Activated CD4-positive, alpha-beta T cell treated with anti-CD3 and anti-CD28 coated beads, Interleukin-10, Interleukin-2, amounts not matched to agents 100 ng/mL and 50 ng/mL, durations not matched to agents 16 hours and 8 hours (primary cell): ENCODE data around the gene PALM2AKAP2.

Source experiments
- DNase-seq: peaks from one replicate; pipeline ENCODE4 v3.0.0-alpha.2; 2020

Gene PALM2AKAP2

GRCh38 chr9:109775516-109775915 is 4.5 kb upstream of the PALM2AKAP2 start:
- DNase-seq: no peak

- no peak for DNase-seq
These were observed 3.6 kb upstream of the PALM2AKAP2 start for GRCh38 chr9:109776391-109776790.

GRCh38 chr9:109780453-109781033 is 545 bp downstream of the PALM2AKAP2 start:
- DNase-seq: no peak

GRCh38 chr9:109781086-109781485 is 1.1 kb downstream of the PALM2AKAP2 start:
- DNase-seq: no peak

- DNase-seq: no peak
These were observed 1.7 kb downstream of the PALM2AKAP2 start for GRCh38 chr9:109781541-109782197.

- DNase-seq: no peak
These were observed 7.7 kb downstream of the PALM2AKAP2 start for GRCh38 chr9:109787735-109788134.

GRCh38 chr9:109789556-109789955 is 9.6 kb downstream of the PALM2AKAP2 start:
- no peak for DNase-seq

GRCh38 chr9:109789971-109790370 is 10.0 kb downstream of the PALM2AKAP2 start:
- no peak for DNase-seq

- DNase-seq: no peak
These were observed 11.1 kb downstream of the PALM2AKAP2 start for GRCh38 chr9:109791003-109791677.

GRCh38 chr9:109791747-109792146 is 11.7 kb downstream of the PALM2AKAP2 start:
- no peak for DNase-seq

- DNase-seq: no peak
These were observed 13.1 kb downstream of the PALM2AKAP2 start for GRCh38 chr9:109792951-109793546.

GRCh38 chr9:109793921-109794320 is 13.9 kb downstream of the PALM2AKAP2 start:
- DNase-seq: no peak

- DNase-seq: no peak
These were observed 14.5 kb downstream of the PALM2AKAP2 start for GRCh38 chr9:109794361-109795012.

GRCh38 chr9:109795613-109796012 is 15.6 kb downstream of the PALM2AKAP2 start:
- no peak for DNase-seq

GRCh38 chr9:109796078-109796477 is 16.1 kb downstream of the PALM2AKAP2 start:
- DNase-seq: no peak

- no peak for DNase-seq
These were observed 17.0 kb downstream of the PALM2AKAP2 start for GRCh38 chr9:109797006-109797405.

- no peak for DNase-seq
These were observed 17.5 kb downstream of the PALM2AKAP2 start for GRCh38 chr9:109797509-109797908.

GRCh38 chr9:109799141-109799540 is 19.1 kb downstream of the PALM2AKAP2 start:
- DNase-seq: no peak

GRCh38 chr9:109799792-109800191 is 19.8 kb downstream of the PALM2AKAP2 start:
- DNase-seq: no peak

- no peak for DNase-seq
These were observed 21.5 kb downstream of the PALM2AKAP2 start for GRCh38 chr9:109801484-109801883.

GRCh38 chr9:109802491-109802890 is 22.5 kb downstream of the PALM2AKAP2 start:
- no peak for DNase-seq

GRCh38 chr9:109805050-109805449 is 25.1 kb downstream of the PALM2AKAP2 start:
- no peak for DNase-seq

- DNase-seq: no peak
These were observed 26.6 kb downstream of the PALM2AKAP2 start for GRCh38 chr9:109806506-109807115.
